Endothelial cell of hepatic sinusoid (primary cell): Measurements from ENCODE around the gene ARHGAP24.

Experiments
- in situ Hi-C: cut with HindIII; loops from 2 replicates; pipeline ENCODE4 v1.10.0; 2017; ENCODE audit warnings: low sequenced_read_pairs

ARHGAP24 gene

DNA sequence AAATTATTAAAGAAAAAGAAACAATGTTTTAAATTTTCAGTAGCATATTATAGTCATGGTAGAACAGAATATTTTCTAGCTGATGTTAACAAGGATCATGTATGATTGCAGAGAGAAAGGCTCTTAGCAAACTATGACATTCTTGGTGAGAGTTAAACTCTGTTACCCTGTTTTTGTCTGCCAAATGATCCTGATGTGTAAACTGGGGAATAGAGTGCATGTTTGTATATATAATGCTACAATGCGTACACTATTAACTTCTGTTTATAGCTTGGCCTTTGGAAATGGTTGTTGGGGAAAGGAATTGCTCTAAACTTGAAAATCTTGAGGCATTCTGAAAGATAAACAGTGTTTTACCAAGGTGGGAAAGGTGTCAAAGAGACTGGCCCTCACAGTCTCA, 292.7 kb downstream of the ARHGAP24 start:
- in situ Hi-C loops = no loop called here

DNA sequence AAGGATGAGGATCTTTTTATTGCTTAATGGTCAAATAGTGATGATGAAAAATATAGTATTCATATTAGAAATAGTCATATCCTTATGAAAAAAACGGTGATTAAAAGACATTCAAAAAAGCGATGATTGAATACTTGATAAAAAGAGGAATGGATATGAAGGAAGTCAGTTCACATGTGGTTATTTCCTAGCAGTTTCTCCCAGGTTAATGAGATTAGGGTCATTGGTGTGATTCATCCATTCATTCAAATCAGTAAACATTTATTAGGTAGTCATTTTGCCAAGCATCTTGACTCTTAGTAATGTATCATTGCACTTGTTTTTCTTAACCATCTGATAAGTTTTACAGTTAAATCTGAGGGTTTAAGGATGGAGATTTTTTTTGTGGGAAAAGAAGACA, 294.1 kb downstream of the ARHGAP24 start:
- in situ Hi-C loops = no loop called here

DNA sequence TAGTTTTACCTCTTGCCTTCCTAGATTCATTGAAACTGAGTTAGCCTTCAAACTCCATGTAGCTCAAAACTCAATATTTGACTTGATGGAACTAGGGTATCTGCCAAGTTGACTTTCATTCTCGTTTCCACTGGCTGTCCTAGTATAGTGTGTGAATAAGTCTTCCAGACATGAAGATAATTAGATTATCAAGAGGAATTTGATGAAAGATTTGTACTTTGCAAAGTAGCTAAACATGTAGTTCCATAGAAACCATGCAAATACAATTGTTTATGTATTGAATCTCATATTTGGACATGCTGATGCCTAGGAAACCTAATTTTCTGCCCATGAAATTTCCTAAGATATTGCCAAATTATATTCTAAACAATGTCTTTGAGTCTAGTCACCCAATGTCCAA, 297.5 kb downstream of the ARHGAP24 start:
- in situ Hi-C loops = no loop called here

DNA sequence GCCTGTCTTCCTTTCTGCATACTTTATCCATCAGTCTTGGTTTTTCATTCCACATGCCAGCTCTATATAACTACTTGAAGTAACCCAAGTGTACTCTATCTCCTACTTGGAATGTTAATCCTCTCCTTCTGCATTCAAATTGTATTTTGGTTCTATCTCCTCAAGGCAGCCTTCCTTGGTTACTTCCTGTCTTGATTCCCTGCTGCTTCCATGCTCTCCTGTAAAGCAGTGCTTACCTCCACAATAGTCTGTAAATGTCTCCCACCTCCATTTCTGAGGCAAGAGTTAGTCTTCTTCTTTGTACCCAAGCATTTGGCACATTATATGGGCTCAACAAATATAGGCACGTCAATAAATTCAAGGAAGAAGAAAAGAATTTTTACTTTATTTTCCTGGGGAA, 298.4 kb downstream of the ARHGAP24 start:
- in situ Hi-C loops = no loop called here

DNA sequence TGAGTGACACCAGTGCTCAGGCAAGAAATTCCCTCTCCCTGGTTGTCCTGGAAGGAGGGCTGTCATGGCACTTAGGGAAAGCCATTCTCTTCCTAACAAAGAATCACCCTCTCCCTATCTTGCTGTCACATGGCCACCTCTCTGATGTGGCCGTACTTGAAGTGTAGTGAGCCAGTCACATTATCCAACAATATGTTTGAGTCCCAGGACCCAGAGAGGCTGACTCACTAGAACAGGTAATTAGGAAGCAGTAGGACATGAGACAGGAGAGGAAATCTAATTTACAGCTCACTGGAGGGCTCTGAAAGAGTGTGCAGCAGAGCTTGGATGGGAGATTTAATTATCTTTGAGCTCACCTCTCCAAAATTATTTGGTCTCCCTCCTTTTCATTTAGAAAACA, 299.1 kb downstream of the ARHGAP24 start:
- in situ Hi-C loops = no loop called here

DNA sequence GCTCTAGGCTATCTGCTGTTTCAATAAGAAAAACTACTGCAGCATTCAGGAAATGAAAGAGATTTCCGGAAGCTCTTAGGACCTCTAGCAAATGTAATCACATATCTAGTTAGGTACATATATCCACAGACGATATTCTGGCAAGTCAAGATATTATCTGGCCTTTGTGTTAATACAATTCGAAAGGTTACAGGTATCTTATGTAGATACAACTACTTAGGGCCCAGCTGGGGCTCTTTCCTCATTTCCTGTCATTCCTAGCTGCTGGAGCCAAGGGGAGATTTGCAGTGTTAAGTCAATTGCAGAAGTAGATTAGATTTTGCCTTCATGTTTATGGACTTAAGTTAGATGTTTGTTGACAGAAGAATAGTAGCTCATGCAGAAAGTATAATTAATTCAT, 299.5 kb downstream of the ARHGAP24 start:
- in situ Hi-C loops = no loop called here

DNA sequence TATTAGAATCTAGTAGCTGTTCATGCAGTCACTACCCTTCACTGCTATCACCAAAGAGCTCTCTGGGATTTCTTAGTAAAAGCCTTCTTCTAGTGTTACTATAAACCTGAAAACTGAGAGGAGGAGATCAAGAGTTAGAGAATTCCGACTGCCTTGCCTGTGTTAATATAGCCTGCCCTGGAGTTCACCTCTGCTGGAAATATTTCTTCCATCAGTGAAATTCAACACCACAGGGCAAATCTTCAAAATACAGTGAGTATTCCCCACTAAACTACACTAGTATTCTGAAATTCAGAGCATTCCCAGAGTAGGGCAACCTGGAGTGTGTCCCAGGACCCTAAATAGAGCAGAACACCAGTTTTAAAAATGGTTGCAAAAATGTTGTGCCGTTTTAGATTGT, 301.1 kb downstream of the ARHGAP24 start:
- in situ Hi-C loops = no loop called here

DNA sequence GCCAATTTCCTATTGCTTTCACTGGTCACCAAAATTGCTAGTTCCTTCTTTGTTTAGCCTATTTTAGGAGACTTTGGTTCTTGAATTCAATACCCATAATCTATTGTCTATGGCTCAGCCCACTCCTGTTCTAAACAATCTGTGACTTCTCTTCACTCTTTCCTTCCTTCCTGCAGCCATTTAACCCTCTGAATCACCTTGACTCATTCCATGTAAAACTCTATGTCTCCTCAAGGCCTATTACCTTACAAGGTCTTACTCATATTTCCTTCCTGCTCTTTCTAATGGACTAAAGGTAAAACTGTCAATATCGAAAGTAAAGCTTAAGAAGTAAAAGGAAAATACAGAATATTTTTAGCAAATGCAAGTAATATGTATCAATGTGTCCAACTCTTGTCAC, 301.6 kb downstream of the ARHGAP24 start:
- in situ Hi-C loops = no loop called here

DNA sequence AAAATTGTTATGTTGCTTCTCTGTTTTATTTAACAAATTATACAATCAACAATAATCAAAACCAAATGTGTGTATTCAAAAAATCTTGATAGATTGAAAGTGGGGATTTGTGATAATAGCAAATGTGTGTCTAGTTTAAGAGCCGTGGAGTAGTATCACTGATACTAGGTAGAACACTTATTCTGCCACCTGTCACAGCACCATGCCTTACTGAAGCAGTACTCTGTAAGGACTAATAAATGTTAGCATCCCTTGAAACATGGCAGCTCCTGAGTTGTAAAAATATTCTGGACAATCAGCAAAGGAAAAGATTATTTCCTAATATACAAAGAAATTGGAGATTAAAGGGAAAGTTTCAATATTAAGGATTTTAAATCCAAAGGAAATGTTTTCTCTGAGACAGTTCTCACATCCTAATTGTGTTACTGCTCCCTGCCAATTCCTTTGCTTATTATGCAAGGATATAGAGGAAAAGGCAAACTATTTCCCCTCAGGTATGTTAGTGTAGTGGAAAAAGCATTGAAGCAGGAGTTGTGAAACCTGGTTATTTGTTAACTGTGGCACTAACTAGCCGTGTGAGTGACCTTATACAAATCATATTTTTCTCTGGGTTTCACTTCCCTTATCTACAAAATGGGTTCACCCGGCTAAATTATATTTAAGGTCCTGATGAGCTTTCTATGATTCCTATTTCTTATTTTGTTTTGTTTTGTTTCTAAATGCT, 303.1 kb downstream of the ARHGAP24 start:
- in situ Hi-C loops = no loop called here

DNA sequence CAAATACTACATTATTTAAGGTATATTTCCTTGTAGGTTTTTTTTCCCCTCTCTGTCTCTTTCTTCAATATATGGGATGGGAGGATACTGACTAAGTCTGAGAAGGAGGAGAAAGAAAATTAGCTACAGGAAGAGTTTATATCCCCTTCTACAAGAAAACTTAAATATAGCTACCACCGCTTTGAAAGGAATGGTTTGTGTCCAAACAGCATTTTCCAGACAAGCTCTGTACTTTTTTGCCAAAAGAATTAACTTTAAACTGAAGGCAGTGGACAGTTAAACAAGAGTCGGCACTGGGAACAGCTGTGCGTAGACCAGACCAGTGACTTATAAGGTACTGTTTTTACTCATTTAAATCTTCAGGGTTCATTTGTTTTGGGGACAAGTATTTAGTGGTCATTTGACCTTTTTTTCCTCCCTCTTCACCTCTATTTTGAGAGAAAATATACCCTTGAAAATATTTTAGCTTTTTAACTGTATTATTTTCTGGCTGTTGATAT, 303.7 kb downstream of the ARHGAP24 start:
- in situ Hi-C loops = no loop called here

DNA sequence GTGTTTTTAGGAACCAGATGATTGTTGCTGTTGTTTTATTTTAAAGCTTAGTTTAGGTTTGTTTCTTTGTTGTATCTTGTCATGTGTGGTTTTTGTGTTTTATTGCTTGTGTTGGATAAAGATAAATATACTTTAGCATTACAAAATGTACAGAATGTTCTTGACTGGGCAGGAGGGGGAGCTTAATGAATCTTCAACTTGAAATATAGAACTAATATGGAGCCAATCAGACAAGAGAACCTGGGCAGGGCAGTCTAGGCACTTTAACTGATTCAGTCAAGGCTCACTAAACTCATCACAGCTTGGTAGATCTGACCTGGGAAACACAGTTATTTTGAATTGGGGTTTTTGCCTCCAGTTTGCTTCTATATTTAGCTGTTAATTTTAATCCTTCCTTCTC, 304.2 kb downstream of the ARHGAP24 start:
- in situ Hi-C loops = no loop called here

DNA sequence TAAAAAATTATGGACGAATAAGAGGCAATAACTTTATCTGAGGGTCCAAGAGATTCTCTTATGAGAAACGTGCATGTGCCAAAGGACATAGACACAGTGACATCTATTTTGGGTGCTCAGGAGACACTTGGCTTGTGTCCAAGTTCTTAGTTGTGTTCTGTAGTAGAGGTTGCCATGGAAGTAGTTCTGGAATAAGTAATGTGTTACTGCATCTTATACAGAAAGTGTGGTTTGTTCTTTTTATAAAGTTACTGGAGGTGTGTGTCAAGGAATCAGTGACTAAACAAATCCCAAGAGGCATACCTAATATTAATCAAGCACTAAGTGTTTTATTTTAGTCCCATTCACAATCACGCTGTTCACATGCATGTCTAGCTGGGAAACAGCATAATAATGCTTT, 305.7 kb downstream of the ARHGAP24 start:
- in situ Hi-C loops = no loop called here

DNA sequence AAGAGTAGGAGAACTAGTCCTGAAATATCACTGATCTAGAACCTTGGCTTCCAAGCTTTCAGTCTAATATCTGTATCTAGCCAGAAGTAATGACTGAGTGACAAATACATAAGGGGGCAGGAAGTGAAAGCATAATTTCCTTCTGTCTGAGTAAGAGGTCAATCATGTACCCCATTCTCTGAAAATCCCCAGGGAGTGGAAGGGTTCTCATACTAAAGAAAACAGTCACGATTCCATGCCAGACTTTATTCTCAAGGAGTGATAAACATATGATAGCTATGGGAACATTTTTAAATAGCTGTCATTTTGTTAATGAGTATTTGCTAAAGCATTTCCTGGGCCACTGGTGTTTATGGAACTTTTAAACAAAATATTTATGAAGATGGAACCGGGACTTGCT, 308.5 kb downstream of the ARHGAP24 start:
- in situ Hi-C loops = no loop called here

DNA sequence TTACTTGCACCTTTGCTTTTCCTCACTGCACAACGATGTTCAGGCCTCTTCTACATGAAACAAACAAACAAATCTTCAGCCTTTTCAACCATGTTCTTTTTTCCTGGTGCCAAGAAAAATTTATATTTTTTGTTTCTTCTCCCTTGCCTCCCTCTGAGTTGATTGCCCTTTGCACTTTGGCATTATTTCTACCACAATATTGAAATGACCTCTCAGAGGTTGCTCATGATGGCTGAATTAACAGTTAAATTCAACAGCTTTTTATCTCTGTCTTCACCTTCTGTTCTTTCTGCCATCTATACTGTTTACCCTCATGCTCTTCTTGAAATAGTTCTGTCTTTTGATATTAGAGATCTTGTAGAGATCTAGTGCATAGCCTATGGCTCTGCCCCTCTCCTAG, 308.9 kb downstream of the ARHGAP24 start:
- in situ Hi-C loops = no loop called here

DNA sequence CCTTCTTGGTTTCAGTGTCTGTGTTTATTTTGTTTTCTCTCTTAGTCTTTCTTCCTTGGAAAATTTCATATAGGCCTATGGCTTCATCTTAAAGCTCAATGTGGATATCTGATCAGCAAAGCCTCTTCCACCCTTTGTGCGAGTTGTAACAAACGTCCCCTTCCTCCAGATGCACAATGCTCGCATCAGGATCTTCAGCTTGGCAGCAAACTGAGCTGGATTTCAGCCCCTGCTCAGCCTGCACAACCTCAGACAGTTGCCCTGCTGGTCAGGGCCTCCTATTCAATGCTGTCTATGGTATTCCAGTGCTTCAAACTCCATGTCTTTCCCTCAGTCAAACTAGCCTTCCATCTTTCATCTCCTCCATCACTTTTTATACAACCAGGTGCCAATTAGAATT, 309.4 kb downstream of the ARHGAP24 start:
- in situ Hi-C loops = no loop called here

DNA sequence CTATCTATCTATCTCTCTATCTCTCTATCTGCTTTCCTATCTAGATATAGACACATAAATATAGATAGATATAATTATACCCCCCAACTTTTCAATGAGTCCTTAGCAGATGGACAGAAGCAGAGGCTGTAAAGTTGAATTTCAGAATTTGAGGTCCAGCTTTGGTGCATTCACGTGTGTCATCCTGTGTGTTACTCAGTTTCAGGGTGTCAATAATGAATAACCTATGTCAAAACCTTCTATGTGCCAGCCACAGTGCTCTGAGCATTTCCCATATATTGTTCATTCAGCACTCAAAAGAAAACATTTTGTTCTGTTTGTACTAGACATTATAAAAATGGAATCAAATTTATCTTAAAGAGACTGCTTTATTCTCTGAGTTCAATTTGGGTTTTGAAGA, 310.0 kb downstream of the ARHGAP24 start:
- in situ Hi-C loops = no loop called here

DNA sequence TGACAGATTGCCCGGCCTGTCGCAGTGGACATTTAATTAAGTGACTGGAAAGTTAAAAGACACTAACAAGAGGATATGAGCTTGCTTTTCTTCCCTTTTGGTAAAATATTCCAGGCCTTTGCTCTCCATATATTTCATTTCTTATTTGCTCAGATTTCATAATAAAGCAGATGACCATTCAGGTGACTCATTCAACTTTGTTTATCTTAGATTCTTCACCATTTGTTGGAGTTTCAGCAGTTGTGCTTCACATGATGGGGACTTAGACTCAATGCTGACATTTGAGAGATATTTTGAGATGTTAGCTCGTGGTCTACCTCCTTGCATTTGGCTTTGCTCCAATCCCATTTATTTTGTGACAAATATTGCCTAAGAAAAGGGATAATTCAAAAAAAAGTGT, 312.2 kb downstream of the ARHGAP24 start:
- in situ Hi-C loops = no loop called here

DNA sequence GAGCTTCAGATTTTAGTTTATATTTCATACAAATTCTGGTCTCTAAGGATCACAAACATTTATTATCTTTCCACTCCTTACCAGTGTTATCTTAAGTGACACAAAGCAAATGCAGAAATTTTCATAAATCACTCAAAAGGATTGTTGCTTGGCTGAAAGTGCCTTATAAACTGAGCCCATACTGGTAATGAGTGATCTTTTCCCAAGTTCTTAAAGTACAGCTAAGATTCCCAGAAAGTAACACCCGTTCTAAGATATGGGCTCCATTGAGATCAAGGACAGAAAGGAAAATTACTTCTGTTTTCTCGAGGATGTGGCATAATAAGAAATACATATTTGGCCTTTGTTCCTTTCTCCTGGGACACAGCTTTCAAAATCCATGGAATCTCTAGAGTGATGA, 313.7 kb downstream of the ARHGAP24 start:
- in situ Hi-C loops = no loop called here

DNA sequence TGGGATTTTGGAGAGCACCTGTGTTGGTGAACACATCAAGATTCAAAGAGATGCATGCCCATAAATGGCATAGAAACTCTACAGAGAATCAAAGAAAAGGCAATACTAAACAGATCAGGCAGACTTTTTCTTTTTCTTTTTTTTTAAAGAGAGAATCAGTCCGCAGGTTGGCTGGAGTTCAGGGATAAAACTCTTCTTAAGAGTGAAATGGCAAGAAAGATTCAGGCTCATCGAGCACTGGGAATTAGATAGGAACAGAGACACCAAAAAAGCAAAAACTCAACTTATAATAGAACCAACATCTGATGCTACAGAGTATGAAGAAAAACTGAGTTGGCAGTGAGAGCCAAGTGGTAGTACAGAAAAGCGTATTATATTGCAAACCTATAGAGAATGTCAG, 314.3 kb downstream of the ARHGAP24 start:
- in situ Hi-C loops = no loop called here

DNA sequence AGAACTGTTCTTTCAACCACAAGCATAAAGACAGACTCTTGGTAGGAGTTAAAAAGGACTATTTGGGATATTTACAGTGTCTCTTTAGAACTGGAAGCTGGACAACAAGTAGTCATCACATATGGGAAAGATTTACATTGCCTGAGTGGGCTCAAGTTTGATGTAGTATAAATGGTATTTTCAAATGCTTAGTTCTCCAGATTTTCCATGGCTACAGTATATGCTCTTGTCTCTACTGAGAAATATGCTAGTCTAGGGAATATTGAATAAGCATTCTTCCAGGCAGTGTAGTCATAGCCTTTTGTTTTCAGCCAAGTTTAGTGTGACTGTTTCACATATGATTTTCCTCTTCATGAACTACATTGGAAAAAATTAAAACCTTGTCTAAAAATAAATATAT, 315.6 kb downstream of the ARHGAP24 start:
- in situ Hi-C loops = no loop called here

DNA sequence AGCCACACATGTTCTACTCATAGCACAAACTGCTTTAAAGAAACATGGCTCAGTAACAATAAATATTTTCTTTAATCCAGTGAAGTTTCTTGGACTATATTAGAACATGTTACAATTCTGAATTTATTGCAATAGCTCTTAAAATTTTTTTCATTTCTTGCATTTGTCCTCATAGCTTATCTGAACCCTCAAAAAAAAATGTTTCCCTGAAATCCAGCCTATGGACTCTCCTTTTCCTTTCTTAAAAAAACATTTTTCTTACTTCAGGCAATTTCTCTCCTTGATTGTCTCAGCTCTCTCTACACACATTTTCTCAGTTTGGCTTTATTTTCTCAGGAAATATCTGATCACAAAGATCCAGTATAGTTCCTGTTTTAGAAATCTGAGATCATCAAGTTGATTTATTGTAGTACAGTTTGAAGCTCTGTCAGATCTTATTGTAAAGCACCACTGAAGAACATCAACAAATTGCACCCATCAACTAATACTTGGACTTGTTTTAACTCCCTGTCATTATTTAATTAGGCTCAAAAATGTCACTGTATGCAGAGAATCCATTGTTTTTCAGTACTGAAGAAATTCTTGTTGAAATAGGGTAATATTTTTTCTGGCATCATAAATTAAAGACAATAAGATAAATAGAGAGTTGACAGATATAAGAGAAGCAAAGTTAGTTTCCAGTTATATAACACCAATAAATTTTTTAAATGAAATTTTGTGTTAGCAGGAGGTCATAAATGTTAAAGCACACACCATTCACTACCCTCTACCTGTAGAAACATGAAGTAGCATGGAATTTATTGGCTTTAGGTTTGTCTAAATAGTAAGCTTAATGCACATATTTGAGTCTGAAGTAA, 317.7 kb downstream of the ARHGAP24 start:
- in situ Hi-C loops = no loop called here

DNA sequence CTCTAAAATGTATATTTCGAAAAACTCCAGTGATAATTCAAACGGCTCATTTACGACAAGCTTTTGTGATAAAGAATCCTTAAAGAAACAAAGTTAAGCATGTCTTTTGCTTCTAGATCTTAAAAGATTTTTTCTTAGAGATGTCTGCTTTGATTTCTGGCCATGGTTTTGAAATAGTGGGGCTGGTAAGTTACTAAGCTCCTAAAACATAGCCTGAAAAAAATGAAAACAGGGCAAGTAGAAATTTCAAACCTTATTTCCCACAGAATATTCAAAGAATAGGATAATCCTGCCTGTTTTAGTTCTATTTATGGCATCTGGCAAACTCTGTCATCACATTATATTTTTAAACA, 318.3 kb downstream of the ARHGAP24 start:
- in situ Hi-C loops = no loop called here
